Karpas-422 (cell line): ENCODE data around the gene UBE2B. TPM values are rescaled to one million over a fixed set of nuclear protein-coding genes. Genes with fewer than 3 reads are reported as not detected.

ENCODE experiments used
- DNase-seq: peaks from one replicate; pipeline ENCODE4 v3.0.0-alpha.2; 2015
- H2AFZ ChIP-seq: fragments of 200-600 bp; sonication (generic); 2 replicates; pipeline ENCODE4 v1.6.1; 2014; ENCODE audit warnings: antibody characterized with exemption, low read length, mixed read lengths
- H3K27ac ChIP-seq: fragments of 200-600 bp; sonication (generic); 2 replicates; pipeline ENCODE4 v1.5.1; 2014; ENCODE audit warnings: mild to moderate bottlenecking, low read length, moderate library complexity
- H3K27me3 ChIP-seq: fragments of 200-600 bp; sonication (generic); 2 replicates; pipeline ENCODE4 v1.6.1; 2014; ENCODE audit warnings: low read length, mixed read lengths
- H3K36me3 ChIP-seq: fragments of 200-600 bp; sonication (generic); 2 replicates; pipeline ENCODE4 v1.6.1; 2014; ENCODE audit warnings: low read length, mixed read lengths; ENCODE audit not compliant: insufficient read depth
- H3K4me1 ChIP-seq: fragments of 200-600 bp; sonication (generic); 2 replicates; pipeline ENCODE4 v1.6.1; 2014; ENCODE audit warnings: mild to moderate bottlenecking, low read length, mixed read lengths
- H3K4me2 ChIP-seq: fragments of 200-600 bp; sonication (generic); 2 replicates; pipeline ENCODE4 v1.6.1; 2014; ENCODE audit warnings: low read length, low read depth, mild to moderate bottlenecking; ENCODE audit not compliant: poor library complexity, severe bottlenecking
- H3K4me3 ChIP-seq: fragments of 200-600 bp; sonication (generic); 2 replicates; pipeline ENCODE4 v1.5.1; 2014; ENCODE audit warnings: mild to moderate bottlenecking, antibody characterized with exemption, low read length, mixed read lengths
- H3K79me2 ChIP-seq: fragments of 200-600 bp; sonication (generic); 2 replicates; pipeline ENCODE4 v1.6.1; 2014; ENCODE audit warnings: mild to moderate bottlenecking, low read length, mixed read lengths
- H3K9ac ChIP-seq: fragments of 200-600 bp; sonication (generic); 2 replicates; pipeline ENCODE4 v1.6.0; 2014; ENCODE audit warnings: low read length
- H3K9me2 ChIP-seq: fragments of 200-600 bp; sonication (generic), shearing (Covaris generic); replicated peaks from 2 replicates; pipeline ENCODE4 v1.6.0; 2014; ENCODE audit warnings: mild to moderate bottlenecking, low read length, moderate library complexity; ENCODE audit not compliant: insufficient read depth
- H3K9me3 ChIP-seq: fragments of 300-700, 200-600 bp; sonication (generic); 2 replicates; pipeline ENCODE4 v1.6.1; 2014; ENCODE audit warnings: low read length, mixed read lengths
- H4K20me1 ChIP-seq: fragments of 200-600 bp; sonication (generic); 2 replicates; pipeline ENCODE4 v1.6.1; 2014; ENCODE audit warnings: mild to moderate bottlenecking, antibody characterized with exemption, low read length, low read depth; ENCODE audit not compliant: insufficient read depth
- total RNA-seq: library from RNA; depleted of rRNA; stranded (reverse); fragments of >200 nt; shearing (Covaris generic); gene quantifications from 2 replicates; pipeline ENCODE4 v1.2.3, GENCODE V29; 2014; ENCODE audit warnings: low replicate concordance

Gene UBE2B
- total RNA-seq, 1 experiment from 2014 or later = 47.9 TPM

DNA sequence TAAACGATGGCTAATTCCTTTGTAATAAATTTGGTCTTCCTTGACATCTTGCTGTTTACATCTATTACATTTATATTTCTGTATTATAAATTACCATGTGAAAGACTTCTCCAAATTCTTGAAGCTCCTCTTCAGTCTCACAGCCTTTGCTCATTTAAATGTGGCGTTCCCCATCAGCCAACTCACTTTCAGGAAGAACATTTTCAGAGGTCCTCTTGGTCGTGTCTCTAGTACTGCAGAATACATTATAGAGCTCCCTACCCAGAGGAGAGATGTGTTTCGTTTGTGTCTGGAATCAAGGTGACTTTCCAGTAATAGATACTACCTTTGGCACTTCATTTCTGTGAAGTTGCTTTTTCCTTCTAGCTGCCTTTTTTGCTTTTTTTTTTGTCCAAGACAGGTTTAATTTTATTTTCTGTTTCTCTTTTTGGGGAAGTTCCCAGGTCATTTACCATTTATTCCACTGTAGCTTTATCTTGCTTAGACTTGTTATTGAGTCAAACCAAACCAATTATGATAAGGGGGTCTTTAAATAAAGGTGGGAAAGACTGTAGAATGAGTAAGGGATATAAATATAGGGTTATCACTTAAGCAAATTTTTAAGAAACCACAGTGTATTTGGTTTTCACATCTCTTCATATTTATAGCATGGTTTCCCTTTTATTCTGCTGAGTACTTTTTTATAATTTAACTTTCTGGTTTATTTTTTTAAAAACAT, 12.8 kb downstream of the UBE2B start:
- H3K9ac ChIP-seq = no peak overlapping the region
- H3K79me2 ChIP-seq = peaks cover 33% of the 10 kb centered on the region
- peaks cover 12% of the 10 kb centered on the region for H3K4me1 ChIP-seq
- H3K9me2 ChIP-seq = no peaks in the 10 kb centered on the region
- no peaks in the 10 kb centered on the region for H4K20me1 ChIP-seq
- no peaks in the 10 kb centered on the region for H3K9me3 ChIP-seq
- no peak overlapping the region for H3K4me2 ChIP-seq
- H3K4me3 ChIP-seq = no peak overlapping the region
- DNase-seq = no peak
- no peaks in the 10 kb centered on the region for H3K27me3 ChIP-seq
- peaks cover 47% of the 10 kb centered on the region for H3K36me3 ChIP-seq
- peak overlapping the region; percentile 6; the same call in 1 of the 2 replicates for H3K27ac ChIP-seq
- H2AFZ ChIP-seq = no peak overlapping the region

DNA sequence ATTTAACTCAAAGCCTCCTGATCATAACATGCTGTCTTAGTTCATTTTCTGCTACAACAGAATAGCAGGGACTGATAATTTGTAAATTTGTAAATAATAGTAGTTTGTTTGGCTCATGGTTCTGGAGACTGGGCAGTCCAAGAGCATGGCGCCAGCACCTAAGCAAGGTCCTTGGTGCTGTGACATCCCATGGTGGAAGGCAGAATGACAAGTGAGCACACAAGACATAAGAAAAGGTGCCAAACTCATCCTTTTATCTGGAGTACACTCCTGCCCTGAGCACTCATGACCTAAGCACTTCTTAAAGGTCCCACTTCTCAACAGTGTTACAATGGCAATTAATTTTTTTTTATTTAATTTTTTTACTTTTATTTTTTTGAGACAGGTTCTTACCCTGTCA, 16.1 kb downstream of the UBE2B start:
- peaks cover 25% of the 10 kb centered on the region for H3K79me2 ChIP-seq
- H3K36me3 ChIP-seq = peaks cover 53% of the 10 kb centered on the region
- H3K9ac ChIP-seq = no peak overlapping the region
- H2AFZ ChIP-seq = no peak overlapping the region
- no peaks in the 10 kb centered on the region for H3K9me3 ChIP-seq
- H3K9me2 ChIP-seq = no peaks in the 10 kb centered on the region
- no peak overlapping the region for H3K4me2 ChIP-seq
- DNase-seq = no peak
- no peak overlapping the region for H3K4me3 ChIP-seq
- no peaks in the 10 kb centered on the region for H4K20me1 ChIP-seq
- no peaks in the 10 kb centered on the region for H3K27me3 ChIP-seq
- H3K27ac ChIP-seq = no peak overlapping the region
- peaks cover 12% of the 10 kb centered on the region for H3K4me1 ChIP-seq

DNA sequence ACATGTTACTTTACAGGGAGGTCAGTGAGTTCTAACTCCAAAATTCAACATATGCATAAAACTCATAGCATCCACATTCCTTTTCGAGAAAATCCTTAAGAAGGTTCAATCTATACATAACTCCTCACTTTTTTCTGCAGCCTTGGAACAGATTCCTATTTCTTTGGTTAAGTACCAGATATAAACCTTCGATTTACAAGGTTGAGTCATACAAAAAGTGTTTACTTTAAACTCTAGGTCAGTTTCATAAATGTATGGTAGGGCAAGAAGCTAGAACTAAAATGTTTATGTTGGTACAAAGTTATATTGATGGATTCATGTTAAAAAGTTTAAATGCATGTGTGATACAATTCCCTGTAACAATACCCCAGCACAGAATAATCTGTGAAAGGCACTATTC, 20.9 kb downstream of the UBE2B start:
- H3K27ac ChIP-seq = no peak overlapping the region
- no peak for DNase-seq
- no peak overlapping the region for H3K9ac ChIP-seq
- H3K27me3 ChIP-seq = no peaks in the 10 kb centered on the region
- H3K79me2 ChIP-seq = peaks cover 7% of the 10 kb centered on the region
- H3K9me3 ChIP-seq = no peaks in the 10 kb centered on the region
- H4K20me1 ChIP-seq = no peaks in the 10 kb centered on the region
- no peak overlapping the region for H3K4me2 ChIP-seq
- peaks cover 8% of the 10 kb centered on the region for H3K4me1 ChIP-seq
- H3K36me3 ChIP-seq = peaks cover 65% of the 10 kb centered on the region; the same call in 1 of the 2 replicates
- no peaks in the 10 kb centered on the region for H3K9me2 ChIP-seq
- no peak overlapping the region for H2AFZ ChIP-seq
- H3K4me3 ChIP-seq = no peak overlapping the region

DNA sequence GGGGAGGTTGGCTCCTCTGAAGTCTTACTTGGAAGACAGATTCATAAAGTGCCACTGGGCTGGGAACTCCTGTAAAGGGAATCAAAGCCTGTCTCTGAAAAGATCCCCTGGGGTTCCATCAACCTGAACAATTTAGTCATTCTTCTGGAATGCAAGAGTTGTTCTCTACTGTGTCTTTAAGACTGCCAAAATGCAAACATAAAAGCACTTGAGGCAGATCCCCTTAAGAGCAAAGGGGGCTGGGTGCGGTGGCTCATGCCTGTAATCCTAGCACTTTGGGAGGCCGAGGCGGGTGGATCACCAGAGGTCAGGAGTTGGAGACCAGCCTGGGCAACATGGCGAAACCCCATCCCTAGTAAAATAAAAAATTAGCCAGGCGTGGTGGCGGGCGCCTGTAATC, 23.6 kb downstream of the UBE2B start:
- Histone ChIP-seq H3K9me3 (no peaks in the 10 kb centered on the region), H3K9ac (no peak overlapping the region), H3K36me3 (peaks cover 59% of the 10 kb centered on the region; the same call in 1 of the 2 replicates)

DNA sequence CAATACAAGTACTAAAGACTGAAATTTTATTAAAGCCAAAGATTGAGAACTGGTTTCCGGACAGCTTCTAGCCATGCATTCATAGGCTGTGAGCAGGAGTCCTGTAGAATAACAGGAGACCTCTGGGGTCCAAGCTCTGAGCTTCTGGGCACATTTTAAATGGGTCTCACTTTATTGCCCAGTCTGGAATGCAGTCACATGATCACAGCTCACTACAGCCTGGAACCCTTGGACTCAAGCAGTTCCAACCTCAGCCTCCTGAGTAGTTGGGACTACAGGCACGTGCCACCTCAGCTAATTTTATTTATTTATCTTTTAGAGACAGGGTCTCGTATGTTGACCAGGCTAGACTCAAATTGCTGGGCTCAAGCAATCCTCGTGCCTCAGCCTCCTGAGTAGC, 24.9 kb downstream of the UBE2B start:
- H3K9ac ChIP-seq = no peak overlapping the region
- no peaks in the 10 kb centered on the region for H3K27me3 ChIP-seq
- no peak overlapping the region for H3K27ac ChIP-seq
- H3K9me3 ChIP-seq = no peaks in the 10 kb centered on the region
- no peaks in the 10 kb centered on the region for H3K9me2 ChIP-seq
- no peaks in the 10 kb centered on the region for H4K20me1 ChIP-seq
- peaks cover 12% of the 10 kb centered on the region for H3K4me1 ChIP-seq
- DNase-seq = no peak
- no peak overlapping the region for H3K4me3 ChIP-seq
- no peak overlapping the region for H2AFZ ChIP-seq
- no peak overlapping the region for H3K4me2 ChIP-seq
- H3K79me2 ChIP-seq = peaks cover 5% of the 10 kb centered on the region
- H3K36me3 ChIP-seq = peaks cover 47% of the 10 kb centered on the region; the same call in 1 of the 2 replicates

More for the DNA sequence above, 23.6 kb downstream of the UBE2B start:
- Histone ChIP-seq H3K9me2 (no peaks in the 10 kb centered on the region), H4K20me1 (no peaks in the 10 kb centered on the region), H3K27ac (no peak overlapping the region), H3K4me3 (no peak overlapping the region), H3K79me2 (peaks cover 7% of the 10 kb centered on the region), H3K27me3 (no peaks in the 10 kb centered on the region), H3K4me2 (no peak overlapping the region), H2AFZ (no peak overlapping the region), H3K4me1 (peaks cover 12% of the 10 kb centered on the region)
- no peak for DNase-seq

DNA sequence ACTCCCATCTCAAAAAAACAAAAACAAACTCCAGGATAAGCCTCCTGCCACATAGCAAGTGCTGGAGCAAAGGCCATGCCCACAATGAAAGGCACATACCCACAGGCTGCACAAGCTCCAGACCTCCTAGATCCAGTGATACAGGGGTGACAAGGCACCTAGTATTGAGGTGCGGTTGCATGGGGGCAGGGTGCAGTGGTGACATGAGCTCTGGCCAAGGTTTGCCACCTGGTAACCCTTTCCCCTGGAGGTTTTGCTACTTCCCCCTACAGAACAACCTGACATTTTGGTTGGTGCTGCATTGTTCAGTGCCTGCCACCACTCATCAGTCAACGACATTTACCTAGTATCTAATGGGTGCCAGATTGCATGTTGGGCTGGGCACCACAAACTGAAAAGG, 25.8 kb downstream of the UBE2B start:
- Histone ChIP-seq H3K36me3 (peaks cover 41% of the 10 kb centered on the region; the same call in 1 of the 2 replicates), H3K9me3 (no peaks in the 10 kb centered on the region), H4K20me1 (no peaks in the 10 kb centered on the region), H3K27ac (peak overlapping the region; percentile 34), H3K4me2 (no peak overlapping the region), H3K9ac (no peak overlapping the region), H3K9me2 (no peaks in the 10 kb centered on the region), H3K4me3 (no peak overlapping the region), H2AFZ (no peak overlapping the region), H3K79me2 (0 out of 2 replicates have a peak, but pooled peaks cover 2% of the 10 kb centered on the region), H3K4me1 (peaks cover 12% of the 10 kb centered on the region), H3K27me3 (no peaks in the 10 kb centered on the region)
- peak; percentile 51 for DNase-seq

DNA sequence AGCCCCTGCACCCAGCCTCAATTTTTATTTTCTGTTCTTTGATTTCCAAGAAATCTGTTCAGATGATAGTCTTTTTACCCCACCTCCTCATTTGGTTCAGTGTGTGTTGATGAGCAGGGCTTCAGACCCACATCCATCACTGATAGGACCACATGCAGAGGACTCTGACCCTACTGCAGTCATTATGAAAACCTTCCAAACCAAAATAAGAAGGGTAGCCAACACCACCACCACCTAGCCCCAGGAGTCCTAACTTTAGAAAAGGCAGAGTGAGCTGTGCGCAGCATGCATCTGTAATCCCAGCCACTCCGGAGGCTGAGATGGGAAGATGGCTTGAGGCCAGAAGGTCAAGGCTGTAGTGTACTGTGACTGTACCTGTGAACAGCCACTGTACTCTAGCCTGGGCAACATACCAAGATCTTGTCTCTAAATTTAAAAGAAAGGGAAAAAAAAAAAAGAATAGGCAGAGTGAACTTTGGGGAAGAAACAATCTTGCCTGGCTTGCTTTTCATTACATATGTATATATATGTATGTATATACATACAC, 27.3 kb downstream of the UBE2B start:
- Histone ChIP-seq H3K9ac (no peak overlapping the region), H3K4me2 (no peak overlapping the region), H3K4me1 (peaks cover 12% of the 10 kb centered on the region), H3K79me2 (no peaks in the 10 kb centered on the region), H3K27ac (no peak overlapping the region), H3K9me3 (no peaks in the 10 kb centered on the region), H3K4me3 (no peak overlapping the region), H3K36me3 (peaks cover 29% of the 10 kb centered on the region; the same call in 1 of the 2 replicates), H3K9me2 (no peaks in the 10 kb centered on the region), H4K20me1 (no peaks in the 10 kb centered on the region), H3K27me3 (no peaks in the 10 kb centered on the region), H2AFZ (no peak overlapping the region)
- DNase-seq = no peak

DNA sequence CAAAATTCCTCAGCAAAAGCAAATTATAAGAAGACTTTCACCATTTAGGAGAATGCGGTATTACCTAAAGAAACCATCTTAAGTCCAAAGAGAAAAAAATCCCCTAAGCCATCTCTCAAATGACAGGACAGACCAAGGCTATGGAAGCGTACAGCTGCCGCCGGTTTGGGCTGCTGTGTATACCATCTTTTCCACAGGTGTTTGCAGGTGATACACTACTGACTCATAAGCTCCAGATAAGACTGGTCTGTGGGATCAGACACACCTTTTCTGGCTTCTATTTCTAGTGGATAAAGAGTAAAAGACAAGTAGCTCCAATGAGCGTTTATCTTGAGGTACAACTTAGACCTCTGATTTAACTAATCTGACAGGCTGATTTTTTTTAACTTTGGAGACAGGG, 32.6 kb downstream of the UBE2B start:
- Histone ChIP-seq H3K27ac (no peak overlapping the region), H3K9me2 (no peaks in the 10 kb centered on the region), H3K36me3 (peaks cover 16% of the 10 kb centered on the region; the same call in 1 of the 2 replicates), H2AFZ (no peak overlapping the region), H3K27me3 (no peaks in the 10 kb centered on the region), H3K4me2 (no peak overlapping the region), H4K20me1 (no peaks in the 10 kb centered on the region), H3K4me1 (no peaks in the 10 kb centered on the region), H3K4me3 (no peak overlapping the region), H3K9me3 (no peaks in the 10 kb centered on the region), H3K9ac (no peak overlapping the region), H3K79me2 (peaks cover 24% of the 10 kb centered on the region)
- DNase-seq = no peak
